Activated naive CD8-positive, alpha-beta T cell treated with anti-CD3 and anti-CD28 coated beads for 36 hours (primary cell): ENCODE data around the gene ALOXE3. TPM values are rescaled to one million over a fixed set of nuclear protein-coding genes. Genes with fewer than 3 reads are reported as not detected.
"Not testable (repeated sequence)": the region's sequence is repeated elsewhere in the genome, so short reads cannot be mapped to it uniquely, and the experiment has no call there.

Experiments used
- DNase-seq: peaks from one replicate; pipeline ENCODE4 v3.0.0; 2021
- H3K27ac Mint-ChIP-seq: one replicate; pipeline ENCODE4 v1.8.0; 2022; ENCODE audit warnings: mild to moderate bottlenecking, moderate library complexity, mixed read lengths
- H3K27me3 Mint-ChIP-seq: one replicate; pipeline ENCODE4 v1.8.0; 2022; ENCODE audit warnings: mild to moderate bottlenecking, mixed read lengths
- H3K36me3 Mint-ChIP-seq: one replicate; pipeline ENCODE4 v1.8.0; 2021; ENCODE audit warnings: mild to moderate bottlenecking, mixed read lengths
- H3K4me1 Mint-ChIP-seq: one replicate; pipeline ENCODE4 v1.8.0; 2021; ENCODE audit warnings: mixed read lengths
- H3K4me3 Mint-ChIP-seq: one replicate; pipeline ENCODE4 v1.8.0; 2022; ENCODE audit warnings: mild to moderate bottlenecking, moderate library complexity, mixed read lengths
- H3K9me3 Mint-ChIP-seq: one replicate; pipeline ENCODE4 v1.8.0; 2022; ENCODE audit warnings: mixed read lengths
- total RNA-seq, 2 experiments: library from RNA; stranded (reverse); gene quantifications; one replicate each; pipeline ENCODE4 v1.2.3, GENCODE V29; 2021

Gene ALOXE3
- total RNA-seq, 2 experiments from 2014 or later = 0.10 TPM; not detected in 1

GRCh38 chr17:8109661-8110455, 8.5 kb downstream of the ALOXE3 start:
- Mint-ChIP-seq H3K4me3 (no peak overlapping the region), H3K4me1 (peaks cover 2% of the 10 kb centered on the region), H3K36me3 (no peaks in the 10 kb centered on the region), H3K27ac (no peak overlapping the region), H3K9me3 (no peaks in the 10 kb centered on the region), H3K27me3 (peaks cover 21% of the 10 kb centered on the region)
- DNase-seq = peak; percentile 83

GRCh38 chr17:8108972-8109660, 9.2 kb downstream of the ALOXE3 start:
- no peaks in the 10 kb centered on the region for H3K9me3 Mint-ChIP-seq
- H3K27ac Mint-ChIP-seq = no peak overlapping the region
- H3K4me1 Mint-ChIP-seq = peaks cover 2% of the 10 kb centered on the region

GRCh38 chr17:8106980-8107379, 11.3 kb downstream of the ALOXE3 start:
- H3K36me3 Mint-ChIP-seq, H3K4me1 Mint-ChIP-seq, H3K27ac Mint-ChIP-seq, H3K9me3 Mint-ChIP-seq, DNase-seq, H3K4me3 Mint-ChIP-seq, H3K27me3 Mint-ChIP-seq: not testable (repeated sequence)

More at GRCh38 chr17:8108972-8109660, 9.2 kb downstream of the ALOXE3 start:
- Mint-ChIP-seq H3K27me3 (peaks cover 13% of the 10 kb centered on the region), H3K4me3 (no peak overlapping the region), H3K36me3 (no peaks in the 10 kb centered on the region)
- DNase-seq = no peak

GRCh38 chr17:8105957-8106398, 12.3 kb downstream of the ALOXE3 start:
- Mint-ChIP-seq H3K27me3 (no peaks in the 10 kb centered on the region), H3K4me3 (no peak overlapping the region), H3K27ac (no peak overlapping the region), H3K4me1 (peaks cover 2% of the 10 kb centered on the region), H3K9me3 (no peaks in the 10 kb centered on the region), H3K36me3 (no peaks in the 10 kb centered on the region)
- no peak for DNase-seq

- H3K27me3 Mint-ChIP-seq = no peaks in the 10 kb centered on the region
- H3K27ac Mint-ChIP-seq = no peak overlapping the region
- no peak overlapping the region for H3K4me3 Mint-ChIP-seq
- no peaks in the 10 kb centered on the region for H3K36me3 Mint-ChIP-seq
- no peaks in the 10 kb centered on the region for H3K9me3 Mint-ChIP-seq
- no peaks in the 10 kb centered on the region for H3K4me1 Mint-ChIP-seq
- no peak for DNase-seq
Observed at GRCh38 chr17:8104911-8105310, 13.4 kb downstream of the ALOXE3 start.

- H3K4me3 Mint-ChIP-seq = no peak overlapping the region
- no peaks in the 10 kb centered on the region for H3K9me3 Mint-ChIP-seq
- no peaks in the 10 kb centered on the region for H3K27me3 Mint-ChIP-seq
- no peaks in the 10 kb centered on the region for H3K4me1 Mint-ChIP-seq
- no peak overlapping the region for H3K27ac Mint-ChIP-seq
- H3K36me3 Mint-ChIP-seq = no peaks in the 10 kb centered on the region
- no peak for DNase-seq
Observed at GRCh38 chr17:8103549-8103948, 14.8 kb downstream of the ALOXE3 start.

- H3K9me3 Mint-ChIP-seq = no peaks in the 10 kb centered on the region
- H3K4me3 Mint-ChIP-seq = no peak overlapping the region
- DNase-seq = no peak
- no peaks in the 10 kb centered on the region for H3K36me3 Mint-ChIP-seq
- H3K27ac Mint-ChIP-seq = no peak overlapping the region
- no peaks in the 10 kb centered on the region for H3K27me3 Mint-ChIP-seq
- H3K4me1 Mint-ChIP-seq = no peaks in the 10 kb centered on the region
Observed at GRCh38 chr17:8101721-8102120, 16.6 kb downstream of the ALOXE3 start.

GRCh38 chr17:8100763-8101162, 17.6 kb downstream of the ALOXE3 start:
- Mint-ChIP-seq H3K27ac (no peak overlapping the region), H3K9me3 (no peaks in the 10 kb centered on the region), H3K27me3 (peaks cover 4% of the 10 kb centered on the region), H3K4me1 (no peaks in the 10 kb centered on the region), H3K36me3 (no peaks in the 10 kb centered on the region), H3K4me3 (no peak overlapping the region)
- DNase-seq = no peak

- Mint-ChIP-seq H3K27ac (no peak overlapping the region), H3K27me3 (peaks cover 4% of the 10 kb centered on the region), H3K36me3 (no peaks in the 10 kb centered on the region), H3K9me3 (no peaks in the 10 kb centered on the region), H3K4me3 (no peak overlapping the region), H3K4me1 (no peaks in the 10 kb centered on the region)
- DNase-seq = no peak
Observed at GRCh38 chr17:8100111-8100510, 18.2 kb downstream of the ALOXE3 start.

- Mint-ChIP-seq H3K4me3 (no peak overlapping the region), H3K27ac (no peak overlapping the region), H3K36me3 (no peaks in the 10 kb centered on the region), H3K9me3 (no peaks in the 10 kb centered on the region), H3K27me3 (peaks cover 14% of the 10 kb centered on the region), H3K4me1 (peaks cover 8% of the 10 kb centered on the region)
- no peak for DNase-seq
Observed at GRCh38 chr17:8096541-8096940, 21.8 kb downstream of the ALOXE3 start.

GRCh38 chr17:8095361-8095760, 23.0 kb downstream of the ALOXE3 start:
- no peak for DNase-seq
- Mint-ChIP-seq H3K9me3 (no peaks in the 10 kb centered on the region), H3K4me3 (no peak overlapping the region), H3K4me1 (peaks cover 10% of the 10 kb centered on the region), H3K36me3 (no peaks in the 10 kb centered on the region), H3K27ac (no peak overlapping the region), H3K27me3 (peaks cover 23% of the 10 kb centered on the region)

- peaks cover 31% of the 10 kb centered on the region for H3K27me3 Mint-ChIP-seq
Observed at GRCh38 chr17:8091033-8091687, 27.2 kb downstream of the ALOXE3 start.

GRCh38 chr17:8089728-8090127, 28.6 kb downstream of the ALOXE3 start:
- Mint-ChIP-seq H3K4me3 (no peak overlapping the region), H3K27me3 (peaks cover 31% of the 10 kb centered on the region), H3K9me3 (no peaks in the 10 kb centered on the region), H3K4me1 (peaks cover 8% of the 10 kb centered on the region), H3K36me3 (no peaks in the 10 kb centered on the region), H3K27ac (no peak overlapping the region)
- no peak for DNase-seq

More at GRCh38 chr17:8091033-8091687, 27.2 kb downstream of the ALOXE3 start:
- H3K27ac Mint-ChIP-seq = no peak overlapping the region
- no peaks in the 10 kb centered on the region for H3K9me3 Mint-ChIP-seq
- no peak for DNase-seq
- H3K36me3 Mint-ChIP-seq = no peaks in the 10 kb centered on the region
- H3K4me3 Mint-ChIP-seq = no peak overlapping the region
- peaks cover 10% of the 10 kb centered on the region for H3K4me1 Mint-ChIP-seq

- Mint-ChIP-seq H3K9me3 (no peaks in the 10 kb centered on the region), H3K27me3 (peaks cover 31% of the 10 kb centered on the region), H3K4me1 (peaks cover 2% of the 10 kb centered on the region), H3K27ac (no peak overlapping the region), H3K36me3 (no peaks in the 10 kb centered on the region), H3K4me3 (no peak overlapping the region)
- DNase-seq = no peak
Observed at GRCh38 chr17:8087952-8088230, 30.4 kb downstream of the ALOXE3 start.

- Mint-ChIP-seq H3K36me3 (no peaks in the 10 kb centered on the region), H3K27me3 (peaks cover 26% of the 10 kb centered on the region), H3K4me3 (no peak within 1 kb of the TSS), H3K9me3 (no peaks in the 10 kb centered on the region), H3K4me1 (peaks cover 2% of the 10 kb centered on the region), H3K27ac (no peak within 1 kb of the TSS)
- no peak for DNase-seq
Observed at GRCh38 chr17:8087075-8087951, 31.0 kb downstream of the ALOXE3 start, which contains the start of gene ALOX12B. ALOX12B (minus strand) TSS chr17:8087716; CDS start chr17:8087442, 274 bp downstream.
